Measurements from ENCODE around the gene FZR1.

Gene FZR1

DNA sequence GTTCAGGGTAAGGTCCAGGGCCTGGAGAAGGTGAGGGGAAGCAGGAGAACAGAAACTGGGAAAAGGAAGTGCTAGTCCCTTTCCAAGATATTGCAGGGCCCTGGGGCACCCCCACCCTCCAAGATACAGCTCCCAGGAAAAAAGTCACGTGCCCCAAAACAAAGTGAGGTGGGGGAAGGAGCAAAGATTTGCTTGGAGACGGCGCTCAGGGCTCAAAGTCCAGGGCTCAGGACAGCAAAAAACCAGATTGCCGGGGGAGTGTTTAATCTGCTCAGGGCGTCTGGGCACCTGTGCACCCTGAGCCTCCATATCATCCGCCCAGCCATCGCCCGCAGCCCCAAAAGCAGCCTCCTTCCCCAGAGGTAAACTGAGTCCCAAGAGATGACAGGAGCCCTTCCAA lies 32.1 kb upstream of the FZR1 start:
- DNase-seq (ENCODE audit: low spot score), result no peak

DNA sequence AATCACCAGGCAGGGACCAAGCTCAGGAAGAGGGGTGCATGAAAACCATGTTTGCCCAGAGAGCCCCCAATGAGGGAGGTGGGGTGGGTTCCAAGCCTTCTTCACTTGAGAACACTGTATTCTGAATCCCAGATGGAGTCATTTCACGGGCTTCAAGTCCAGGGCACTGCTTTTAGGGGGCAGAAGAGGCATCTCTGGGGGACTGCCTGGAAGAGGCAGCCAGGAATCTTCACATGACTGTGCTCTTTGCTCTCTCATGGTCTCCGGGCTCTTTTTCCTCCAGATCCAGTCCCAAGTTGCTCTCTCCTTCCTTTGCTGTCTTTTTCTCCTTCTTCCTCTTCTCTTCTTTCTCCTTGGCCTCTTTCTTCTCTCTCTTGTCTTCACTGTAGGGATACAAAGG lies 31.5 kb upstream of the FZR1 start:
- DNase-seq (ENCODE audit: low spot score), result no peak

- no peak for DNase-seq (ENCODE audit: low spot score)
Observed at GRCh38 chr19:3475449-3475848, 30.7 kb upstream of the FZR1 start.

DNA sequence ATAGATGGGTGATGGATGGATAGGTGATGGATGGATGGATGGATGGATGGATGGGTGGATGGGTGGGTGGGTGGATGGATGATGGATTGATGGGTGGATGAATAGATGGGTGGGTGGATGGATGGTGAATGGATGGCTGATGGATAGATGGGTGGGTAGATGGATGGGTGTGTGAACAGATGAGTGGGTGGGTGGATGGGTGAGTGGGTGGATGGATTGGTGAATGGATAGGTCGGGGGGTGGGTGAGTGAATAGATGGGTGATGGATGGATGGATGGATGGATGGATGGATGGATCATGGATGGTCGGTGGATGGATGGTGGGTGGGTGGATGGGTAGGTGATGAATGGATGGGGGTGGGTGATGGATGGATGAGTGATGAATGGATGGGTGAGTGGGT lies 29.3 kb upstream of the FZR1 start:
- DNase-seq (ENCODE audit: low spot score), result no peak

GRCh38 chr19:3477506-3477905 lies 28.6 kb upstream of the FZR1 start:
- DNase-seq (ENCODE audit: low spot score), result no peak

DNA sequence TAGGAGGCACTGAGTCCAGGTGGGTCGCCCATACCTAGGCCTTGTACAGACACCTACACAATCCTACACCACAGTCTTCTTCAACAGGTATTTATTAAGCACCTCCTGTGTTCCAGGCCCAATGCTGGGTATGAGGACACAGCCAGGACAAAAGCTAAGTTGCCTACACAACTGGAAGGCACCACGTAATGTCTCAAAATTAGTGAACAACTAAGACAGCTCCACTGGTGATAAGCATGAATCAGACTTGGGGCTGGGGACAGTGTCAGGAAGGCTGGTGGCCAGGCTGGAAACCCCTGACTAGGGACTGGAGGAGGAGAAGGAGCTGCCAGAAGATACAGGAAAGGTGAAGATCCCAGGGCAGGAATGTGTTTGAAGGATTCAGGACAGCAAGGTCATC lies 28.2 kb upstream of the FZR1 start:
- DNase-seq (ENCODE audit: low spot score), result no peak

- no peak for DNase-seq (ENCODE audit: low spot score)
Observed at GRCh38 chr19:3478409-3479176, 27.5 kb upstream of the FZR1 start.

GRCh38 chr19:3479177-3479833 lies 26.8 kb upstream of the FZR1 start:
- DNase-seq (ENCODE audit: low spot score), result peak; percentile 44

GRCh38 chr19:3479834-3480215 lies 26.3 kb upstream of the FZR1 start:
- DNase-seq (ENCODE audit: low spot score), result peak; percentile 55

- DNase-seq (ENCODE audit: low spot score), result no peak
Observed at GRCh38 chr19:3480383-3481091, 25.6 kb upstream of the FZR1 start, which contains the start of gene SMIM24. SMIM24 (minus strand) TSS chr19:3480525; CDS start chr19:3480463, 62 bp downstream.

DNA sequence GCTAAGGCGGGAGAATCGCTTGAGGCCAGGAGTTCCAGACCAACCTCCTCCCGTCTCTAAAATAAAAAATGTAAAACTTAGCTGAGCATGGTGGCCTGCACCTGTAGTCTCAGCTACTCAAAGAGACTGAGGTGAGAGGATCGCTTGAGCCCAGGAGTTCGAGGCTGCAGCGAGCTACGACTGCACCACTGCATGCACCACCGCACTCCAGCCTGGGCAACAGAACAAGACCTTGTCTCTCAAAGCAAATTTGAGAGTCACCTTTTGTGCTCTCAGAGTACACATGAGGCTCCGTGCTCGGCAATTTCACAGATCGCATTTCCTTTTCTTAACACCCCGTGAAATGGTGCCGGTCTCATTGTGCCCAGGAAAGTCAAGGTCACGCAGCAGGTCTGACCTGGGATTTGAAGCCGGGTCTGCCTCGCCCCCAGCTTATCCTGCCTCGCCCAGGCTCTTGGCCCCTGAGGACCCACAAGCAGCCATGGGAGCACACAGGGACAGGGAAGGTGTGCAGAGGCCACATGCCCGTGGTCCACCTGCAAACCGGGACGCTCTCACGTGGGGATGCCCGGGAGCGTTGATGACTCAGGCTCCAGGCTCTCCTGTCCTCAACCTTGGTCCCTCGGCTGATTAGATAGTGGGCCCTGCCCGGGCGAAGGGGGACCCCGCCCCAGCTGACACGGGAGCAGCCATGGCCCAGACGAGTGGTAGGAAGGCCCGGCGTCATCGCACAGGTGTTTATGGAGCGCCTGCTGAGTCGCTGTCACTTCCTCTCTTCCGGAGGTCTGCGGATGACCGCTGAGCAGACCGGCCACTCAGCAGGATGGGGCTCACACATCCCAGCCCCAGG lies 24.6 kb upstream of the FZR1 start:
- no peak for DNase-seq (ENCODE audit: low spot score)

- no peak for DNase-seq (ENCODE audit: low spot score)
Observed at GRCh38 chr19:3482507-3483225, 23.4 kb upstream of the FZR1 start.

GRCh38 chr19:3483226-3483628 lies 22.9 kb upstream of the FZR1 start, which contains the start of gene SMIM44:
SMIM44 (minus strand) TSS chr19:3483441; CDS start chr19:3483403, 38 bp downstream.
- no peak for DNase-seq (ENCODE audit: low spot score)

DNA sequence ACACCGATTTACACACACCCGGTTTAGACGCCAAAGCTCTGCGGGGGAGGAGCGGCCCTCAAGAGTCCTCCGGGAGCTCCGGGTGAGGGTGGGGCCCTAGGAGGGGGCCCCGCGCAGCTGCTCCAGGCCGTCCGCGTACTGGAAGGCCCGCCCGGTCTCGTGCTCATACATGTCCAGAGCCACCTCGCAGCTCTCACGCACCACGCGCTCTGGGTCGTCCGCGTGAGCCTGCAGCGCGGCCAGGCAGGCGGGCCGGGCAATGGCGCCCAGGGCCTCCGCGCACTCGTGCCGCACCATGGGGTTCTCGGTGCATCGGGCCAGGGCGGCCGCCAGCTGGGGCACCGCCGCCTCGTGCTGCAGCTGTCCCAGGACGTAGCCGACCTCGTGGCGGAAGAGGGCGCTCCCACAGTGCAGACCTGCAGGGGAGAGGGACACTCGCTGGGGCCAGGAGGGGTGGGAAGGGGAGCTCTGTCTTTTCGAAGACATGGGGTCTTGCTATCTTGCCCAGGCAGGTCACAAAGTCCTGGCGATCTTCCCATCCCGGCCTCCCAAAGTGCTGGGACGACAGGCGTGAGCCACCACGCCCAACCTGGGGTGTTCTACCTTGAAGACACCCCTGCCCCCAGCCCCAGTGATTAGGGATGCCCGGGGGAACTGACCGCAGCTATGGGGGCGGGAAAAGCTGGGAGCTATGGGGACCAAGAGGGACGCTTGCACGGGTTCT lies 14.6 kb upstream of the FZR1 start:
- DNase-seq (ENCODE audit: low spot score), result no peak

DNA sequence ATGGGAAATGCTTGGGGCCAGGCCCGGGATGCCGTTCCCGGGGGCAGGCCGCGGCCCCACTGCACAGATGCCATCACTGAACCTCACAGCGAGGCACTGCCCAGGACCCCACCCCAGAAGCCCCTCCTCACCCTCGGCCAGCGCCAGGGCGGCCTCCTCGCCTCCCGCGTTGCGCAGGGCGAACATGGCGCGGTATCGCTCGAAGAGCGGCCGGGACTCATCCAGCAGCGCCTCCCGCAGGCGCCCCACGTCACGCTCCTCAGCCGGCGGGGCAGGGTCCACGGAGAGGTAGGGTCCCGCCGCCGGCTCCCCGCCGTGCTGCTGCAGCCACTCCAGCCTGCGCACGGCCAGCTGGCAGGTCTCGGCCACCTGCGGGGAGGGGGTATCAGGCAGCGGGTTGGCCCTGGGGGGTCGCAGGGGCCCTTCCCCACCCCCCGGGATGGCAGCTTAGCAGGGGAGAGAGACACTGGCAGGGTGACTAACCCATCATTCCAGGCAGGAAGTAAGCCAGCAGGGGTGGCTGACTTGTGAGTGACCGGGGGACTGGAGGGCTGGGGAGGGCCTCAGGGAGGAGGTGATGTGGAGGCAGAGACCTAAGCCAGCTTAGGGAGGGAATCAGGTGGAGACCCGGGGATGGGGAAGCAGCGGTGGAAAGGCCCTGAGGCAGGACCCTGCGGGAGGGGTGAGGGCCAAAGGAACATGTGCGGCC lies 13.8 kb upstream of the FZR1 start:
- DNase-seq (ENCODE audit: low spot score), result no peak

GRCh38 chr19:3492919-3493318 lies 13.2 kb upstream of the FZR1 start:
- DNase-seq (ENCODE audit: low spot score), result no peak

GRCh38 chr19:3493651-3494050 lies 12.5 kb upstream of the FZR1 start:
- no peak for DNase-seq (ENCODE audit: low spot score)

DNA sequence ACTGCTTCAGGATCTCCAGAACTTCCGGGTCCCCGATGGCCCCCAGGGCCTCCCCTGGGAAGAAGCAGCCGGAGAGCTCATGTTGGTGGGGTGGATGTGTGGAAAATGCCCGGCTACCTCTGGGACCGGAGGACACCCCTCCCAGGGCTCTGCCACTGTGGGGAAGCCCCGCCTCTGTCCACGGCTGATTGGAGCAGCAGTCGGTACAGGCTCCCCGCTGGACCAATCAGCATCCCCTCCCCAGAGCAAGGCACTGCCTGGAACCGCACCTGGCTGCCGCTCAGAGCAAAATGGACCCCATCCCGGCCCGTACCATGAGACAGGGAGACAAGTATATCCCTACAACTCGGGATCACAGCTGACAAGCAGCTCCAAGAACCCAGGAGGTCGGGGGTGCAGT lies 12.1 kb upstream of the FZR1 start:
- no peak for DNase-seq (ENCODE audit: low spot score)

- no peak for DNase-seq (ENCODE audit: low spot score)
Observed at GRCh38 chr19:3494559-3494958, 11.6 kb upstream of the FZR1 start.

Data from HuH-7 (cell line).